ENCODE data around the gene TRIM45.

DNA sequence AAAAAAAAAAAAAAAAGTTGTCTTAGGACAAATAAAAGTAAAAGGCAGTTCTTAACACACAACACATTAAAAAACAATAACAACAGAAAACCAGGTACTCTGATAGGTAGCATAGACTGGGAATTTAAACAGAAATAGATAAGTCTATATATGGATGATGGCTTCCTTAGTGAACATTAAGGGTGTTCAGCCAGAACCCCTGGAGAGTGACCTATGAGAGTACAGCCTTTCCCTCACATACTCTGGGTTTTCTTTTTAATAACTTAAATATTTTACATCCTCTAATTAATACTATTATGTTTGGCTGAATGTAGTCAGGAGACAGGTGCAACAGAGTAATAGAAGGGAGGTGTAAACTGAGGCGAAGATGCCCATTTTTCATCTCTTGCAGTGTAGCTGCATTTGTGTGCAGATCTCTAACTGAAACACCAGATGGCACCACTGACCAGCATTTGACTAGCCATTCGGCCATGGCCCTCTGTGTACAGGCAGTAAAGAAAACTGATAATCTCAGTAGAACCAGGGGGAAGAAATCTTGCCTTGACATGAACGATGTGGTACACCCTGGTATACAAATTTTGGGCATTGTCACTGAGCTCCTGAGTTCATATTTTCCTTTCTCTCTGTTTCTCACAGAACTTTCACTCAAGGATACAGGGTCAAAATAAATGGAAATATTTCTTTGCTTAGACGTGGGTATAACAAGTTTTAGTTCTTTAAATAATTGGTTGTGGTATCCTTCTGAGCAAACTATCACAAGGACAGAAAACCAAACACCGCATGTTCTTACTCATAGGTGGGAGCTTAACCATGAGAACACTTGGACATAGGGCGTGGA is 53.8 kb downstream of the TRIM45 start:
- TF ChIP-seq POLR2AphosphoS5 (IDR thresholded peaks at IDR 0.05; ENCODE audit: low read depth), result no peak
- TF ChIP-seq, protein P1, sequence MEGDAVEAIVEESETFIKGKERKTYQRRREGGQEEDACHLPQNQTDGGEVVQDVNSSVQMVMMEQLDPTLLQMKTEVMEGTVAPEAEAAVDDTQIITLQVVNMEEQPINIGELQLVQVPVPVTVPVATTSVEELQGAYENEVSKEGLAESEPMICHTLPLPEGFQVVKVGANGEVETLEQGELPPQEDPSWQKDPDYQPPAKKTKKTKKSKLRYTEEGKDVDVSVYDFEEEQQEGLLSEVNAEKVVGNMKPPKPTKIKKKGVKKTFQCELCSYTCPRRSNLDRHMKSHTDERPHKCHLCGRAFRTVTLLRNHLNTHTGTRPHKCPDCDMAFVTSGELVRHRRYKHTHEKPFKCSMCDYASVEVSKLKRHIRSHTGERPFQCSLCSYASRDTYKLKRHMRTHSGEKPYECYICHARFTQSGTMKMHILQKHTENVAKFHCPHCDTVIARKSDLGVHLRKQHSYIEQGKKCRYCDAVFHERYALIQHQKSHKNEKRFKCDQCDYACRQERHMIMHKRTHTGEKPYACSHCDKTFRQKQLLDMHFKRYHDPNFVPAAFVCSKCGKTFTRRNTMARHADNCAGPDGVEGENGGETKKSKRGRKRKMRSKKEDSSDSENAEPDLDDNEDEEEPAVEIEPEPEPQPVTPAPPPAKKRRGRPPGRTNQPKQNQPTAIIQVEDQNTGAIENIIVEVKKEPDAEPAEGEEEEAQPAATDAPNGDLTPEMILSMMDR (IDR thresholded peaks at IDR 0.05; ENCODE audit: insufficient read depth, low read length), result peak; percentile 62
- no peak for TF ChIP-seq REST (IDR thresholded peaks at IDR 0.05; ENCODE audit: insufficient replicate concordance, low read depth)

All from HL-60 (cell line).